ENCODE measurements around the gene MPIG6B. TPM values are rescaled to one million over a fixed set of nuclear protein-coding genes. Genes with fewer than 3 reads are reported as not detected.

Gene MPIG6B
- total and polyA plus RNA-seq, 2 donors (not counting 1 experiment from before 2014, with no cell fraction given) = not detected

GRCh38 chr6:31770860-31771259, 47.7 kb downstream of the MPIG6B start:
- Histone ChIP-seq H3K27me3 (ENCODE audit: control insufficient read depth, insufficient read depth, low read length) (no peaks in the 10 kb centered on the region), H3K27ac (ENCODE audit: insufficient read depth, low read length) (no peak overlapping the region), H3K4me2 (ENCODE audit: extremely low read depth, insufficient read depth, low read length) (no peak overlapping the region), H4K20me1 (ENCODE audit: control insufficient read depth, extremely low read depth, insufficient read depth, low read length) (no peaks in the 10 kb centered on the region), H3K9me3 (ENCODE audit: control insufficient read depth, insufficient read depth, low read depth, low read length) (no peaks in the 10 kb centered on the region), H2AFZ (ENCODE audit: low read length) (no peak overlapping the region), H3K79me2 (ENCODE audit: control insufficient read depth, insufficient read depth, low read length) (no peaks in the 10 kb centered on the region), H3K36me3 (ENCODE audit: control insufficient read depth, insufficient read depth, low read length) (no peaks in the 10 kb centered on the region), H3K9ac (ENCODE audit: insufficient read depth, low read length) (no peak overlapping the region), H3K4me3 (replicated peaks in 1 of 4; ENCODE audit: control extremely low read depth in 1 of 4, insufficient read depth in 1 of 4, low read depth in 3 of 4, low read length in 4 of 4) (no peak overlapping the region), H3K4me1 (ENCODE audit: control insufficient read depth, extremely low read depth, insufficient read depth, low read length) (no peaks in the 10 kb centered on the region)
- TF ChIP-seq EZH2 (IDR thresholded peaks at IDR 0.05; ENCODE audit: low read length, missing control alignments) (no peak), CTCF (conservative IDR thresholded peaks at IDR 0.05 in 1 of 2, IDR thresholded peaks at IDR 0.05 in 1 of 2; ENCODE audit: low read depth in 1 of 2, low read length in 2 of 2) (no peak)
- no peak for DNase-seq (ENCODE audit: low read depth in 2 of 2)

- no peak overlapping the region for H3K4me2 ChIP-seq (ENCODE audit: extremely low read depth, insufficient read depth, low read length)
- no peaks in the 10 kb centered on the region for H3K9me3 ChIP-seq (ENCODE audit: control insufficient read depth, insufficient read depth, low read depth, low read length)
- TF ChIP-seq EZH2 (IDR thresholded peaks at IDR 0.05; ENCODE audit: low read length, missing control alignments) (no peak), CTCF (conservative IDR thresholded peaks at IDR 0.05 in 1 of 2, IDR thresholded peaks at IDR 0.05 in 1 of 2; ENCODE audit: low read depth in 1 of 2, low read length in 2 of 2) (no peak)
- peaks cover 3% of the 10 kb centered on the region for H3K4me1 ChIP-seq (ENCODE audit: control insufficient read depth, extremely low read depth, insufficient read depth, low read length)
- H3K36me3 ChIP-seq (ENCODE audit: control insufficient read depth, insufficient read depth, low read length) = no peaks in the 10 kb centered on the region
- no peak overlapping the region for H3K9ac ChIP-seq (ENCODE audit: insufficient read depth, low read length)
- peak; percentile 40 to 61 for DNase-seq (ENCODE audit: low read depth in 2 of 2)
- H3K27me3 ChIP-seq (ENCODE audit: control insufficient read depth, insufficient read depth, low read length) = no peaks in the 10 kb centered on the region
- no peak overlapping the region for H2AFZ ChIP-seq (ENCODE audit: low read length)
- no peaks in the 10 kb centered on the region for H4K20me1 ChIP-seq (ENCODE audit: control insufficient read depth, extremely low read depth, insufficient read depth, low read length)
- no peak overlapping the region for H3K4me3 ChIP-seq (replicated peaks in 1 of 4; ENCODE audit: control extremely low read depth in 1 of 4, insufficient read depth in 1 of 4, low read depth in 3 of 4, low read length in 4 of 4)
- no peak overlapping the region for H3K27ac ChIP-seq (ENCODE audit: insufficient read depth, low read length)
- no peaks in the 10 kb centered on the region for H3K79me2 ChIP-seq (ENCODE audit: control insufficient read depth, insufficient read depth, low read length)
Observed at GRCh38 chr6:31771992-31772358, 48.8 kb downstream of the MPIG6B start.

- Histone ChIP-seq H3K4me2 (ENCODE audit: extremely low read depth, insufficient read depth, low read length) (no peak overlapping the region), H3K4me3 (replicated peaks in 1 of 4; ENCODE audit: control extremely low read depth in 1 of 4, insufficient read depth in 1 of 4, low read depth in 3 of 4, low read length in 4 of 4) (no peak overlapping the region), H3K4me1 (ENCODE audit: control insufficient read depth, extremely low read depth, insufficient read depth, low read length) (peaks cover 7% of the 10 kb centered on the region), H3K36me3 (ENCODE audit: control insufficient read depth, insufficient read depth, low read length) (peaks cover 6% of the 10 kb centered on the region), H4K20me1 (ENCODE audit: control insufficient read depth, extremely low read depth, insufficient read depth, low read length) (no peaks in the 10 kb centered on the region), H3K27me3 (ENCODE audit: control insufficient read depth, insufficient read depth, low read length) (no peaks in the 10 kb centered on the region), H2AFZ (ENCODE audit: low read length) (no peak overlapping the region), H3K9me3 (ENCODE audit: control insufficient read depth, insufficient read depth, low read depth, low read length) (no peaks in the 10 kb centered on the region), H3K9ac (ENCODE audit: insufficient read depth, low read length) (no peak overlapping the region), H3K79me2 (ENCODE audit: control insufficient read depth, insufficient read depth, low read length) (no peaks in the 10 kb centered on the region), H3K27ac (ENCODE audit: insufficient read depth, low read length) (no peak overlapping the region)
- no peak for DNase-seq (ENCODE audit: low read depth in 2 of 2)
- no peak for TF ChIP-seq EZH2 (IDR thresholded peaks at IDR 0.05; ENCODE audit: low read length, missing control alignments)
- TF ChIP-seq CTCF (conservative IDR thresholded peaks at IDR 0.05 in 1 of 2, IDR thresholded peaks at IDR 0.05 in 1 of 2; ENCODE audit: low read depth in 1 of 2, low read length in 2 of 2) = no peak
Observed at GRCh38 chr6:31775184-31775583, 52.0 kb downstream of the MPIG6B start.
